Liver (tissue), 9 donors: Measurements from ENCODE around the gene ZACN. TPM values are rescaled to one million over a fixed set of nuclear protein-coding genes. Genes with fewer than 3 reads are reported as not detected.
A peak's percentile ranks its signal among the peaks of the same experiment; 100 is the strongest.

ENCODE experiments used
- DNase-seq: peaks from one replicate; pipeline ENCODE4 v3.0.0-alpha.2; 2017; ENCODE audit warnings: low spot score
- H3K27ac ChIP-seq, 2 donors: one replicate each; pipeline ENCODE4 v1.7.0; 2013; ENCODE audit warnings: inconsistent platforms in 2 of 2, low read length in 2 of 2, control low read depth in 1 of 2, low read depth in 1 of 2, mild to moderate bottlenecking in 1 of 2
- H3K27me3 ChIP-seq, 4 donors: one replicate each; pipeline versions ENCODE4 v1.6.1 to v1.7.0; 2013; ENCODE audit warnings: low read length in 3 of 4, inconsistent platforms in 1 of 4, mild to moderate bottlenecking in 1 of 4, moderate library complexity in 1 of 4; ENCODE audit not compliant: control insufficient read depth in 4 of 4, insufficient read depth in 4 of 4
- H3K36me3 ChIP-seq, 4 donors: one replicate each; pipeline versions ENCODE4 v1.6.1 to v1.7.0; 2013; ENCODE audit warnings: low read length in 3 of 4, mild to moderate bottlenecking in 3 of 4, low read depth in 1 of 4, moderate library complexity in 1 of 4; ENCODE audit not compliant: control insufficient read depth in 4 of 4, insufficient read depth in 3 of 4
- H3K4me1 ChIP-seq, 4 donors: one replicate each; pipeline versions ENCODE4 v1.6.1 to v1.7.0; 2013; ENCODE audit warnings: low read length in 3 of 4, mild to moderate bottlenecking in 3 of 4, moderate library complexity in 1 of 4; ENCODE audit not compliant: control insufficient read depth in 4 of 4, insufficient read depth in 4 of 4
- H3K4me3 ChIP-seq, 3 donors: one replicate each; pipeline versions ENCODE4 v1.6.1 to v1.7.0; 2013; ENCODE audit warnings: low read length in 3 of 3, control low read depth in 1 of 3, low read depth in 1 of 3, mild to moderate bottlenecking in 1 of 3
- H3K9ac ChIP-seq, 2 donors: one replicate each; pipeline ENCODE4 v1.7.0; 2013; ENCODE audit warnings: low read length in 2 of 2, mild to moderate bottlenecking in 2 of 2, moderate library complexity in 2 of 2, control low read depth in 1 of 2, low read depth in 1 of 2
- H3K9me3 ChIP-seq, 4 donors: one replicate each; pipeline versions ENCODE4 v1.6.1 to v1.7.0; 2013; ENCODE audit warnings: low read length in 3 of 4; ENCODE audit not compliant: control insufficient read depth in 4 of 4
- CTCF ChIP-seq: fragments of 150-350 bp; IDR thresholded peaks from 2 replicates; pipeline ENCODE4 v1.5.1; 2017; ENCODE audit warnings: improper control_type of control experiment, low read depth, low read length; ENCODE audit not compliant: missing input control
- EGR1 ChIP-seq, 2 donors: IDR thresholded peaks; 2 replicates each; pipeline ENCODE4 v1.6.1; 2016 to 2018; ENCODE audit warnings: antibody characterized with exemption in 2 of 2, low read depth in 2 of 2
- FOXA1 ChIP-seq: IDR thresholded peaks from 2 replicates; pipeline ENCODE4 v1.6.1; 2016; ENCODE audit warnings: antibody characterized with exemption
- FOXA2 ChIP-seq: IDR thresholded peaks from 2 replicates; pipeline ENCODE4 v1.6.1; 2016; ENCODE audit warnings: antibody characterized with exemption
- GABPA ChIP-seq, 2 donors: IDR thresholded peaks in 1 of 2; conservative IDR thresholded peaks in 1 of 2; 2 replicates each; pipeline ENCODE4 v1.6.1; 2016; ENCODE audit warnings: antibody characterized with exemption in 2 of 2, mild to moderate bottlenecking in 1 of 2, moderate library complexity in 1 of 2
- HNF4G ChIP-seq: IDR thresholded peaks from 2 replicates; pipeline ENCODE4 v1.6.1; 2016; ENCODE audit warnings: antibody characterized with exemption
- JUND ChIP-seq, 2 donors: IDR thresholded peaks; 2 replicates each; pipeline ENCODE4 v1.6.1; 2016; ENCODE audit warnings: antibody characterized with exemption in 2 of 2
- MAX ChIP-seq: IDR thresholded peaks from 2 replicates; pipeline ENCODE4 v1.6.1; 2016; ENCODE audit warnings: antibody characterized with exemption
- NR2F2 ChIP-seq: IDR thresholded peaks from 2 replicates; pipeline ENCODE4 v1.6.1; 2016; ENCODE audit warnings: antibody characterized with exemption
- REST ChIP-seq: IDR thresholded peaks from 2 replicates; pipeline ENCODE4 v1.6.1; 2016; ENCODE audit warnings: antibody characterized with exemption, mild to moderate bottlenecking
- RXRA ChIP-seq, 2 donors: IDR thresholded peaks; 2 replicates each; pipeline ENCODE4 v1.6.1; 2017 to 2018; ENCODE audit warnings: antibody characterized with exemption in 2 of 2, mild to moderate bottlenecking in 1 of 2
- SP1 ChIP-seq: IDR thresholded peaks from 2 replicates; pipeline ENCODE4 v1.6.1; 2018; ENCODE audit warnings: antibody characterized with exemption, mild to moderate bottlenecking
- TAF1 ChIP-seq: conservative IDR thresholded peaks from 2 replicates; pipeline ENCODE4 v1.6.1; 2016; ENCODE audit warnings: antibody characterized with exemption, mild to moderate bottlenecking
- YY1 ChIP-seq: IDR thresholded peaks from 2 replicates; pipeline ENCODE4 v1.6.1; 2016; ENCODE audit warnings: antibody characterized with exemption, mild to moderate bottlenecking
- WGBS: extraction: QIAGEN DNeasy Blood & Tissue Kit; methylation state at CpG from one replicate; pipeline ENCODE4 v1.1.7; 2013; 5-methylcytosine and 5-hydroxymethylcytosine counted together
- polyA plus RNA-seq, 2 donors: library from polyadenylated mRNA; stranded (reverse) in 1 of 2; unstranded in 1 of 2; fragments of 200-250 nt in 1 of 2; fragments of >200 nt in 1 of 2; fragmentation: Nextera tagmentation in 1 of 2; extraction: Ambion mirVana in 1 of 2; gene quantifications; one replicate each; pipeline versions ENCODE4 v1.2.1 to v1.2.3, GENCODE V29; 2013 to 2015
- total RNA-seq, 2 donors: library from RNA; depleted of rRNA; stranded (reverse); fragments of >200 nt; gene quantifications; one replicate each; pipeline ENCODE4 v1.2.3, GENCODE V29; 2014
- TF ChIP-seq, protein P1 (sequence below): IDR thresholded peaks from 2 replicates; pipeline ENCODE4 v1.6.1; 2016; ENCODE audit warnings: antibody characterized with exemption
- TF ChIP-seq, protein P2 (sequence below): IDR thresholded peaks from 2 replicates; pipeline ENCODE4 v1.6.1; 2016; ENCODE audit warnings: antibody characterized with exemption
- donor health status: healthy.
- donor health status: healthy.
- donor health status: healthy.
- donor health status: healthy.
- donor health status: healthy.

The ZACN gene
- total and polyA plus RNA-seq, 4 donors: 0.35 to 1.9 TPM; not detected in 2

DNA sequence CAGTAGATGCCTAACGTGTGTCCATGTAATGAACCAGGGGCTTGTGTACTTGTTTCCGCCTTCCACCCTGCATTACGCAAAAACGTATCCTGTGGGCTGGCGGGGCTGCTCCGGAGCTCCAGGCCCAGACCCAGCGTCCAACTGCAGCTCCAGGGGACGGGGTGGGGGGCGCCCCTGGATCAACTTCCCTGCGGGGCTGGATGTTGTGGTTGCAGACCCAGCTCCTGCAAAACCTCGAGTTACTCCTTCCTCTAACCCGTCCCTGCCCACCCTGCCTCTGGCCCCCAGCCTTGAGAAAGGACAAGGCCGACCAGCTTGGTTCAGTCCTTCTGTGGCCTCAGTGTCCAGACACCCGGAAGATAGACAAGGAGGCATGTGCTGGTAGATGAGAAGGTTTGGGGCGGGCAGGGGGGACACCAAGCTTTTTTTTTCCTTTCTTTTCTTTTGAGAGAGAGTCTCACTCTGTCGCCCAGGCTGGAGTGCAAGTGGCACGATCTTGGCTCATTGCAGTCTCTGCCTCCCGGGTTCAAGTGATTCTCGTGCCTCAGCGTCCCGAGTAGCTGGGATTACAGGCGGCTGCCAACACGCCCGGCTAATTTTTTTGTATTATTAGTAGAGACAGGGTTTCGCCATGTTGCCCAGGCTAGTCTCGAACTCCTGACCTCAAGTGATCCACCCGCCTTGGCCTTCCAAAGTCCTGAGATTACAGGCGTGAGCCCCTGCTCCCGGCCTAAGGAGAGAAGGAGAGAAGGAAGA, 25.3 kb downstream of the ZACN start:
- TF ChIP-seq EGR1 (IDR thresholded peaks at IDR 0.05; ENCODE audit: low read depth in 2 of 2) (no peak), GABPA (IDR thresholded peaks at IDR 0.05 in 1 of 2, conservative IDR thresholded peaks at IDR 0.05 in 1 of 2) (no peak), CTCF (no peak), REST (no peak), HNF4G (no peak), SP1 (no peak), TAF1 (no peak), RXRA (IDR thresholded peaks at IDR 0.05) (no peak), YY1 (no peak), JUND (IDR thresholded peaks at IDR 0.05) (no peak), MAX (no peak), FOXA2 (no peak), NR2F2 (no peak)
- TF ChIP-seq, protein P1, sequence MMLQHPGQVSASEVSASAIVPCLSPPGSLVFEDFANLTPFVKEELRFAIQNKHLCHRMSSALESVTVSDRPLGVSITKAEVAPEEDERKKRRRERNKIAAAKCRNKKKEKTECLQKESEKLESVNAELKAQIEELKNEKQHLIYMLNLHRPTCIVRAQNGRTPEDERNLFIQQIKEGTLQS: no peak
- TF ChIP-seq, protein P2, sequence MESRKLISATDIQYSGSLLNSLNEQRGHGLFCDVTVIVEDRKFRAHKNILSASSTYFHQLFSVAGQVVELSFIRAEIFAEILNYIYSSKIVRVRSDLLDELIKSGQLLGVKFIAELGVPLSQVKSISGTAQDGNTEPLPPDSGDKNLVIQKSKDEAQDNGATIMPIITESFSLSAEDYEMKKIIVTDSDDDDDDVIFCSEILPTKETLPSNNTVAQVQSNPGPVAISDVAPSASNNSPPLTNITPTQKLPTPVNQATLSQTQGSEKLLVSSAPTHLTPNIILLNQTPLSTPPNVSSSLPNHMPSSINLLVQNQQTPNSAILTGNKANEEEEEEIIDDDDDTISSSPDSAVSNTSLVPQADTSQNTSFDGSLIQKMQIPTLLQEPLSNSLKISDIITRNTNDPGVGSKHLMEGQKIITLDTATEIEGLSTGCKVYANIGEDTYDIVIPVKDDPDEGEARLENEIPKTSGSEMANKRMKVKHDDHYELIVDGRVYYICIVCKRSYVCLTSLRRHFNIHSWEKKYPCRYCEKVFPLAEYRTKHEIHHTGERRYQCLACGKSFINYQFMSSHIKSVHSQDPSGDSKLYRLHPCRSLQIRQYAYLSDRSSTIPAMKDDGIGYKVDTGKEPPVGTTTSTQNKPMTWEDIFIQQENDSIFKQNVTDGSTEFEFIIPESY: no peak
- peaks cover 3 to 14% (median 8%) of the 10 kb centered on the region in 4 donors for H3K4me1 ChIP-seq
- DNase-seq: no peak
- WGBS: 84% methylated on average over 29 of the region's 29 CpGs
- H3K9ac ChIP-seq: peak overlapping the region in 1 of 2 donors; percentile 53
- peak overlapping the region; percentile 17 to 61 for H3K27ac ChIP-seq
- H3K4me3 ChIP-seq: peak overlapping the region; percentile 76 to 96 (median 94)
- no peaks in the 10 kb centered on the region for H3K9me3 ChIP-seq
- peaks cover 8 to 17% (median 12%) of the 10 kb centered on the region in 4 donors for H3K36me3 ChIP-seq
- no peaks in the 10 kb centered on the region for H3K27me3 ChIP-seq

DNA sequence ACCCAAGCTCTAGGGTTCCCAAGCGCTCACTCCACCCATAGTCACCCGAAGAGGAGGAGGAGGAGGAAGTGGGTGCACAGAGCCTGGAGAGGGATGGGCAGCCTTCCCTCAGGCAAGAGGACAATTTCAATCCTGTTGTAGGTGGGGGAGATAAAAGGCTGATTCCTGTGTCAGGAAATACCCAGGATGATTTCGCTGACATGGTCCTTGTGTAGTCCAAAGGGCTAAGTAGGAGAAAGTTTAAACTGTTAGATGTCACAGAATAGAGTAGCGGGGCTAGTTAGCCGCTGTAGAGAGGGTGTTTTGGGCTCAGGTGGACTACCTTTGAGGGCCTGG, 25.9 kb downstream of the ZACN start:
- H3K27me3 ChIP-seq: no peaks in the 10 kb centered on the region
- WGBS: 81% methylated on average over 5 of the region's 5 CpGs
- no peak overlapping the region for H3K9ac ChIP-seq
- peaks cover 6 to 17% (median 9%) of the 10 kb centered on the region in 4 donors for H3K36me3 ChIP-seq
- no peak overlapping the region for H3K4me3 ChIP-seq
- peaks cover 3 to 14% (median 8%) of the 10 kb centered on the region in 4 donors for H3K4me1 ChIP-seq
- TF ChIP-seq EGR1 (IDR thresholded peaks at IDR 0.05; ENCODE audit: low read depth in 2 of 2): no peak
- no peak for TF ChIP-seq JUND (IDR thresholded peaks at IDR 0.05)
- no peak for TF ChIP-seq NR2F2
- no peak for TF ChIP-seq YY1
- TF ChIP-seq FOXA1: no peak
- no peak for TF ChIP-seq RXRA (IDR thresholded peaks at IDR 0.05)
- DNase-seq: no peak
- H3K9me3 ChIP-seq: no peaks in the 10 kb centered on the region
- H3K27ac ChIP-seq: no peak overlapping the region
